GM18907 (cell line): ENCODE measurements around the gene GNG7.

Experiments
- ATAC-seq: cut with Tn5 transposase; IDR thresholded peaks from one replicate; pipeline ENCODE4 v1.9.1; 2021; ENCODE audit warnings: mild to moderate bottlenecking, moderate library complexity; ENCODE audit not compliant: unreplicated experiment

Gene GNG7

GRCh38 chr19:2492870-2493269 is 209.6 kb downstream of the GNG7 start:
- no peak for ATAC-seq

- ATAC-seq = no peak
Measured at GRCh38 chr19:2491130-2491801, 211.2 kb downstream of the GNG7 start.

DNA sequence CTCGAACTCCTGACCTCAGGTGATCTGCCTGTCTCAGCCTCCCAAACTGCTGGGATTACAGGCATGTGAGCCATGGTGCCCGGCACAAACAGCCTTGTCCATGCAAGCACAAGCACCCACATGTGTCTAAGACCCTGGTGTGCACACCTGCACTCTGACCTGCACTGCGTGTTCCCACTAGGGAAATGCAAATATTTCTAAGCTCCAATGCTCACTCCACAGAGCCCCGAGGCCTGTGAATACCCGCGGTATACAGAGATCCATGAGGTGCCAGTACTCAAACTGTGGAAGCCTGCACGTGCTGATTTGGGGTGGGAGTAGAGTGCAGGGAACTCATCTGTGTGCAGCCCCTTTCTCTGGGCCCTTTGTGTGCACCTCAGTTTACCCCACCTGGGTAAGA is 211.8 kb downstream of the GNG7 start:
- ATAC-seq = no peak

GRCh38 chr19:2488942-2489731 is 213.4 kb downstream of the GNG7 start:
- ATAC-seq = no peak

GRCh38 chr19:2488405-2488941 is 214.0 kb downstream of the GNG7 start:
- ATAC-seq = no peak

GRCh38 chr19:2487842-2488241 is 214.7 kb downstream of the GNG7 start:
- ATAC-seq = no peak

- ATAC-seq = no peak
Measured at GRCh38 chr19:2487090-2487489, 215.4 kb downstream of the GNG7 start.

GRCh38 chr19:2485428-2485827 is 217.1 kb downstream of the GNG7 start:
- no peak for ATAC-seq

DNA sequence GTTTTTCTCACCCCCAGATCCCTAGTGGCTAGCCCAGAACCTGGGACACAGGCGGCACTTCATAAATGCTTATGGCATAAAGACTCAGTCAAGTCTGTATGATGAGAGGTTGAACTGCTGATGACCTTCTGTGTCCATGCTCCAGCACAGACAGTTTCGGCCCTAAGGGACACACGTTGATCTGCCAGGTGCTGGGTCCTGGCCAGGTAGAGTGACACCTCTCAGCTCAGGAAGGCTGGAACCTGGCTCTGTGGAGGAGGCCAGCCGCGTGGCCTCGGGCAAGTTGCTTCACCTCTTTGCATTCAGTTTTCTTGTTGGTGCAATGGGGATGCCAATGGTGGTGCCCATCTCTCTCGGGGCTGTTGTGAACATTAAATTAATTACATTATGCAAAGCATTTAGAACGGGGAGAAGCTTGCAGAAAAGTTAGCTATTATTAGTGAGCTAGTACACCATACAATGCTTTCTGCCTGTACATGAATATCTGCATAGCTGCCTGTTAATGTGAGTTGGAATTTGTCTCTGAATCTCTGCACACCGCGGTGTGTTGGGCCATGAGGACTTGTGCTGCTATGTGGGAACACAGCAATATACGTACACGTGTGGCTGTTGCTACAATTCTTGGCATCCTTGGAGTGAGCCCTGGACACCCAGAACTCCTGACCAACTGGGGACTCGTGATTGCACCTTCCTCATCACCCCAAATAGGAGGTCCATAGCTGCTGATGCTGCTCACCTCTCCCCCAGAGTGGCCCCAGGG is 218.1 kb downstream of the GNG7 start:
- no peak for ATAC-seq

- no peak for ATAC-seq
Measured at GRCh38 chr19:2483484-2484151, 218.9 kb downstream of the GNG7 start.

- ATAC-seq = no peak
Measured at GRCh38 chr19:2483084-2483483, 219.4 kb downstream of the GNG7 start.

- ATAC-seq = no peak
Measured at GRCh38 chr19:2482354-2483038, 220.0 kb downstream of the GNG7 start.

GRCh38 chr19:2481466-2481865 is 221.0 kb downstream of the GNG7 start:
- ATAC-seq = no peak

- ATAC-seq = no peak
Measured at GRCh38 chr19:2479556-2480194, 222.8 kb downstream of the GNG7 start.

GRCh38 chr19:2478756-2479555 is 223.5 kb downstream of the GNG7 start:
- ATAC-seq = no peak

DNA sequence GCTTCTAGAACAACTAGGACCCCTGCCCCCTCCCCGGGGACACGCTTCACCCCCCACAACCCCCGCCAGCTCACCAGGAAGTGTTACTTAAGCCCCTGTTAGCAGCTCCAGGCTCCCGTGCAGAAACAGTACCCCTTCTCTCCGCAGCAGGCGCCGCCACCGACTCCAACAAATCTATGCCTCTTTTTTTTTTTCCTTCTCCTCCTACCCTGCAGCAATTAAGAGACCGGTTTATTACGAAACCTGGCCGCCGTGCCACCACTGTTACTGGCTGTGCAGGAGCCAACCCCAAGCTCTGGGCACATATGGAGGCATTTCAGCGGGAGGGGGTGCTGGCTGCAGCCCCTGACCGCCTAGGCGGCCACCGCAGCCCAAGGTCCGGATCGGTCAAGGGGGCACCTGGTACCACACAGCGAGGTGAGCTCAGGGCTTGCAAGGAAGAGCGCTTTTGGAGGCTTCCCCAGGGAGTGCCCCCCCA is 224.2 kb downstream of the GNG7 start:
- ATAC-seq = no peak

GRCh38 chr19:2477732-2478191 is 224.7 kb downstream of the GNG7 start:
- ATAC-seq = no peak

DNA sequence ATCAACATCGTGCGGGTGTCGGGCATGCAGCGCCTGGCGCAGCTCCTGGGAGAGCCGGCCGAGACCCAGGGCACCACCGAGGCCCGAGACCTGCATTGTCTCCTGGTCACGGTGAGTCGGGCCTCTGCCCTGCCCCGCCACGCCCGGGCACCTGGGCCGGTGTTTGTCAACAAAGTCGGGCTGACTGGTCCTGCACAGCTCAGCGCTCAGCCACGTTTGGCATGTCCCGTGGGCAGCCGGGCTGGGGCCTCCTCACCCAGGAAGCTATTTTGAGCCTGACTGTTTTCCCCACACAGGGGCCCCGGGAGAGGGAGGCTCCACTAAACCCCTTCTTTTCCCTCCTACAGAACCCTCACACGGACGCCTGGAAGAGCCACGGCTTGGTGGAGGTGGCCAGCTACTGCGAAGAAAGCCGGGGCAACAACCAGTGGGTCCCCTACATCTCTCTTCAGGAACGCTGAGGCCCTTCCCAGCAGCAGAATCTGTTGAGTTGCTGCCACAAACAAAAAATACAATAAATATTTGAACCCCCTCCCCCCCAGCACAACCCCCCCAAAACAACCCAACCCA is 225.3 kb downstream of the GNG7 start:
- no peak for ATAC-seq
